ENCODE measurements around the gene RAD23B.

Gene RAD23B

DNA sequence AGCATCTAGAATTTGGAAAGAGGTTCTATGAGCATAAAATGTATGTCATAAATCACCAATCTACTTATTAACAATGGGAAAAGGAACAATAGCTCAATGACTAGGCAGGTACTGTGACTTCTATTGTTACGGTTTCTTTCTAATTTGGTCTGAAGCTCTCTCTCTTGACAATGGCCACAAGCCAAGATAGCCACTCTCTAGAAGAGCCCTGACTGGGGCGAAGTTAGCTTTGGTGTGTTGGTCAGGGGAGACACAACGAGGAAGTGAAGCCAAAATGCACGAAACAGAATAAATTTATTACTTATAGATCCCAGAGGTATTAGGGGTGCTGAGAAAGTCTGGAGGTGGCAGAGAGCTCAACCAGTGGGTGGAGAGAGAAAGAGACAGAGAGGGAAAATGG is 9.4 kb upstream of the RAD23B start:
- ChIA-PET POLR2A (ENCODE audit: low non-redundant PET) (no interaction called here), CTCF (interaction anchor here (0.5 to 1.4 kb wide), 3 partner anchors 9 to 48 kb away, joined by 3 to 5 read pairs (median 3); no protein-coding TSS in a partner anchor)
- TF ChIP-seq, protein P1, sequence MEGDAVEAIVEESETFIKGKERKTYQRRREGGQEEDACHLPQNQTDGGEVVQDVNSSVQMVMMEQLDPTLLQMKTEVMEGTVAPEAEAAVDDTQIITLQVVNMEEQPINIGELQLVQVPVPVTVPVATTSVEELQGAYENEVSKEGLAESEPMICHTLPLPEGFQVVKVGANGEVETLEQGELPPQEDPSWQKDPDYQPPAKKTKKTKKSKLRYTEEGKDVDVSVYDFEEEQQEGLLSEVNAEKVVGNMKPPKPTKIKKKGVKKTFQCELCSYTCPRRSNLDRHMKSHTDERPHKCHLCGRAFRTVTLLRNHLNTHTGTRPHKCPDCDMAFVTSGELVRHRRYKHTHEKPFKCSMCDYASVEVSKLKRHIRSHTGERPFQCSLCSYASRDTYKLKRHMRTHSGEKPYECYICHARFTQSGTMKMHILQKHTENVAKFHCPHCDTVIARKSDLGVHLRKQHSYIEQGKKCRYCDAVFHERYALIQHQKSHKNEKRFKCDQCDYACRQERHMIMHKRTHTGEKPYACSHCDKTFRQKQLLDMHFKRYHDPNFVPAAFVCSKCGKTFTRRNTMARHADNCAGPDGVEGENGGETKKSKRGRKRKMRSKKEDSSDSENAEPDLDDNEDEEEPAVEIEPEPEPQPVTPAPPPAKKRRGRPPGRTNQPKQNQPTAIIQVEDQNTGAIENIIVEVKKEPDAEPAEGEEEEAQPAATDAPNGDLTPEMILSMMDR (conservative IDR thresholded peaks at IDR 0.05; ENCODE audit: low read depth), result no peak
- DNase-seq (ENCODE audit: low spot score), result no peak
- H3K27ac ChIP-seq, result no peak overlapping the region

- CTCF ChIA-PET, result interaction anchor here (0.5 to 1.4 kb wide), 3 partner anchors 9 to 48 kb away, joined by 3 to 5 read pairs (median 3); no protein-coding TSS in a partner anchor
- DNase-seq (ENCODE audit: low spot score), result no peak
- TF ChIP-seq, protein P1 (conservative IDR thresholded peaks at IDR 0.05; ENCODE audit: low read depth), result no peak
- H3K27ac ChIP-seq, result peak overlapping the region; percentile 83
- POLR2A ChIA-PET (ENCODE audit: low non-redundant PET), result no interaction called here
These were observed 9.0 kb upstream of the RAD23B start for GRCh38 chr9:107274096-107274495.

GRCh38 chr9:107274953-107275422 is 8.1 kb upstream of the RAD23B start:
- ChIA-PET CTCF (interaction anchor here (0.8 kb wide), 1 partner anchor 60 kb away, joined by 4 read pairs; no protein-coding TSS in a partner anchor), POLR2A (ENCODE audit: low non-redundant PET) (no interaction called here)
- H3K27ac ChIP-seq, result peak overlapping the region; percentile 83; the same call in 1 of the 2 replicates
- TF ChIP-seq, protein P1 (conservative IDR thresholded peaks at IDR 0.05; ENCODE audit: low read depth), result no peak
- DNase-seq (ENCODE audit: low spot score), result peak; percentile 93

DNA sequence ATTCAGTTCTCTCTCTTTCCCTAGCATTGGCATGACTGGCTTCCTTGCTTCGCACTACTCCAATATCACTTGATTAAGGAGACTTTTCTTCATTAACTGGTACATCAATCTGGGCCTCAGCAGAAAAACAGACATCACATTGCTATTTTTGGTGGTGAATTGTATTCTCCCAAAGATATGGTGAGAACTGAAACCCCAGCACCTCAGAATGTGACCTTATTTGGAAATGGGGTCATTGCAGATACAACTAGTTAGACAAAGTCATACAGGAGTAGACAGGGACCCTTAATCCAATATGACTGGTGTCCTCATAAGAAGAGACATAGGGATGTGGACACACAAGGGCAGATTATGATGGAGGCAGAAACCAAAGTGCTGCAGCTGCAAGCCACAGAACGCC is 7.5 kb upstream of the RAD23B start:
- ChIA-PET CTCF (interaction anchor here (0.8 kb wide), 1 partner anchor 59 kb away, joined by 4 read pairs; no protein-coding TSS in a partner anchor), POLR2A (ENCODE audit: low non-redundant PET) (no interaction called here)
- no peak for DNase-seq (ENCODE audit: low spot score)
- TF ChIP-seq, protein P1 (conservative IDR thresholded peaks at IDR 0.05; ENCODE audit: low read depth), result no peak
- no peak overlapping the region for H3K27ac ChIP-seq

DNA sequence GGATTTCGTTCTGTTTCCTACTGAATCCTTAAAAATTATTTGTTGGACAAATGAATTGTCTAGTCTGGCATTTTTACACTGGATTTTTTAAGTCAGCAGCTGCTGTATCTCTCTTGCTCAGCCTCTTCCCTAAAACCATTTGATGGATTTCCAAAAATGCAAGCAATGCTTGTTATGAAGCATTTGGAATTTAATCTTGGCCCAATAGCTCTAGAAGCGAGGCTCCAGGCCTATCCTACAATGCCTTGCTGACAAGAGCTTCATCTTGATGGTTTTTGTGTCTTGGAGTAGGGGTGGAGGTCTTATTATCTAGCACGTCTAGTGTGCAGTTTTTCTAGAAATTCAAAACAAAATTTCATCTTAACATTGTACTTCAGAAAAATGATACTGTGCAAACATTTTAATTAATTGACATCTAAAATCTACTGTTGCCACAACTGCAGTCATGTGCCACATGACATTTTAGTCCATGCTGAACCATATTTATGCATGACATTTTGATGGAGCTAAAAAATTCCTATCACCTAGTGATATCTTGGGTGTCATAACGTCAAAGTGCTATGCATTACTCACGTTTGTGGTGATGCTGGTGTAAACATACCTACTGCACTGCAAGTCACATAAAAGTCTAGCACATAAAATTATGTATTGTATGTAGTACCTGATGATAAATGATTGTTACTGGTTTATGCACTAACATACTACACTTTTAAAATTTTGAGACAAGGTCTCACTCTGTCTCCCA is 5.9 kb upstream of the RAD23B start:
- TF ChIP-seq, protein P1 (conservative IDR thresholded peaks at IDR 0.05; ENCODE audit: low read depth), result no peak
- no peak overlapping the region for H3K27ac ChIP-seq
- POLR2A ChIA-PET (ENCODE audit: low non-redundant PET), result no interaction called here
- DNase-seq (ENCODE audit: low spot score), result no peak
- CTCF ChIA-PET, result interaction anchor here (0.7 kb wide), 2 partner anchors 95 to 1308 kb away, joined by 3 read pairs; no protein-coding TSS in a partner anchor

DNA sequence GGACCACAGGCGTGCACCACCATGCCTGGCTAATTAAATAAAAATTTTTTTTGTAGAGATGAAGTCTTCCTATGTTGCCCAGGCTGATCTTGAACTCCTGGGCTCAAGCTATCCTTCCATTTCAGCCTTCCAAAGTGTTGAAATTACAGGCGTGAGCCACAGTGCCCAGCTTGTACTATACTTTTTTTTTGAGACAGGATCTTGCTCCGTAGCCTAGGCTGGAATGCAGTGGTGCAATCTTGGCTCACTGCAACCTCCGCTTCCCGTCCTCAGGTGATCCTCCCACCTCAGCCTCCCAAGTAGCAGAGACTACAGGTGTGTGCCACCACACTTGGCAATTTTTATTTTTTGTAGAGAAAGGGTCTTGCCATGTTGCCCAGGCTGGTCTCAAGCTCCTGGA is 5.3 kb upstream of the RAD23B start:
- ChIA-PET POLR2A (ENCODE audit: low non-redundant PET) (interaction anchor here (0.6 kb wide), 1 partner anchor 1389 kb away, joined by 15 read pairs; no protein-coding TSS in a partner anchor), CTCF (interaction anchor here (0.7 kb wide), 1 partner anchor 1307 kb away, joined by 3 read pairs; no protein-coding TSS in a partner anchor)
- H3K27ac ChIP-seq, result no peak overlapping the region
- TF ChIP-seq, protein P1 (conservative IDR thresholded peaks at IDR 0.05; ENCODE audit: low read depth), result no peak
- no peak for DNase-seq (ENCODE audit: low spot score)

Measured in RWPE1 (cell line).